Activated T-helper 1 cell treated with anti-CD3 and anti-CD28 coated beads, Interleukin-12 subunit alpha, Interleukin-12 subunit beta, Interleukin-2, Interleukin-4 antibody, amounts not matched to agents 30 ng/mL and 10 ng/mL and 1 ng/mL, durations not matched to agents 14 hours and 24 hours and 36 hours (primary cell): ENCODE data around the gene APEH. TPM values are rescaled to one million over a fixed set of nuclear protein-coding genes. Genes with fewer than 3 reads are reported as not detected.
"Not testable (repeated sequence)": the region's sequence is repeated elsewhere in the genome, so short reads cannot be mapped to it uniquely, and the experiment has no call there.

Experiments used
- DNase-seq: peaks from one replicate; pipeline ENCODE4 v3.0.0; 2021; ENCODE audit warnings: low spot score
- H3K27ac Mint-ChIP-seq: one replicate; pipeline ENCODE4 v1.8.0; 2021; ENCODE audit warnings: mild to moderate bottlenecking, mixed read lengths
- H3K27me3 Mint-ChIP-seq: one replicate; pipeline ENCODE4 v1.8.0; 2022; ENCODE audit warnings: mild to moderate bottlenecking, moderate library complexity, mixed read lengths; ENCODE audit not compliant: insufficient read depth
- H3K36me3 Mint-ChIP-seq: one replicate; pipeline ENCODE4 v1.8.0; 2021; ENCODE audit warnings: low read depth, mixed read lengths
- H3K4me1 Mint-ChIP-seq: one replicate; pipeline ENCODE4 v1.8.0; 2021; ENCODE audit warnings: low read depth, mixed read lengths
- H3K4me3 Mint-ChIP-seq: one replicate; pipeline ENCODE4 v1.8.0; 2021; ENCODE audit warnings: mild to moderate bottlenecking, moderate library complexity, mixed read lengths
- H3K9me3 Mint-ChIP-seq: one replicate; pipeline ENCODE4 v1.8.0; 2021; ENCODE audit warnings: mixed read lengths
- intact Hi-C: fragments of 100-400 bp; cut with micrococcal nuclease; formaldehyde crosslinking; loops from one replicate; pipeline ENCODE4 v1.15.1; 2024
- total RNA-seq: library from RNA; stranded (reverse); gene quantifications from 2 replicates; pipeline ENCODE4 v1.2.3, GENCODE V29; 2022

APEH gene
- total RNA-seq, 1 donor from 2014 or later = 113 TPM

DNA sequence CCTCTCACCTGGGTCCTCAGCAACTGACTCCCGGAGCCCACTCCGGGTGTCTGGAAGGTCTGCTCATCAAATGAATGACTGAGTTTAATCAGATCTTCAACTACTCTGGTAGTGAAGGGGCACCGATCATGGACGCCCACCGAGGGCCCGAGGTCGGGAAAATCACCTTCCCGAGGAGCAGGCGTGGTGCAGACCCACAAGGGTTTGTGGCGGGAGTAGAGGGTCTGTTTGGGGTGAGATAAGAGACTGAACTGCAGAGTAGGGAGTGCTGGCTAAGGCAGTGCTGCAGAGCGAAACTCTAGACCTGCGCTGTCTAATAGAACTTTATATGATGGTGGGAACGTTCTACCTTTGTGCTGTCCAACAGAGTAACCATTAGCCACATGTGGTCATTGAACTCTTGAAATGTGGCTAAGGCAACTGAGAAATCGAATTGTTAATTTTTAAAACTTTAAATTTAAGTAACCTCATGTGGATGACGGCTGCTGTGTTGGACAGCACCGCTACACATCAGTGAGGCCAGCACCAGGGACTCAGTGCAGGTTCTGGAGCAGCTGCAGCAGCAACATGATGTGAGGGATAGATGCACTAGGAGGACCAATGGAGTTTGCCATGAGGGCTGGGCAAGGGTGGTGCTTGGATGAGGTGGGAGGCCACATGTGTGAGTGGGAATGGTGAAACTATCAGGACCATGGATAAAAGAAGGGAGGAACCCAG is 15.9 kb downstream of the APEH start:
- not testable (repeated sequence) for H3K9me3 Mint-ChIP-seq, DNase-seq, H3K36me3 Mint-ChIP-seq, H3K27me3 Mint-ChIP-seq
- Mint-ChIP-seq H3K4me1 (peaks cover 21% of the 10 kb centered on the region), H3K27ac (peak overlapping the region; percentile 91), H3K4me3 (peak overlapping the region; percentile 97)
- intact Hi-C loops = loop anchor here (1.0 to 5.0 kb wide), 4 partner anchors 16 to 598 kb away; partner anchors contain the start of genes AMIGO3, APEH, QRICH1 and TRAIP

DNA sequence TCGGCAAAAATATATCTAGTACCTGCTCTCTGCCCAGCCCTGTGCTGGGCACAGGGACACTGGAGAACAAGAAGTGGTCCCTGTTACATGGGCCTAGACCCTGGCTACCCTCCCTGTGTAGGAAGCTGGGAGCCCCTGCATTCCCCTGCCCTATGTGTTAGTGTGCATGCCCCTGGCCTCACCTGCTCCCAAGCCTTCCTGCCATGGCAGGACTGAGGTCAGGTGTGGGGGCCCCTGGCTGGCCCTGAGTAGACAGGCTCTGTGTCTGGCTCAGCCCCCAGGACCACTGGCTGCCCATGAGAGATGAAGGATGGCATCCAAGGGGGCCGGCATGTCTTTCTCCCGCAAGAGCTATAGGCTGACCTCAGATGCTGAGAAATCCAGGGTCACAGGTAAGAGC is 16.7 kb downstream of the APEH start:
- H3K27ac Mint-ChIP-seq, H3K36me3 Mint-ChIP-seq, H3K27me3 Mint-ChIP-seq, H3K9me3 Mint-ChIP-seq, intact Hi-C loops, DNase-seq: not testable (repeated sequence)
- Mint-ChIP-seq H3K4me3 (peak overlapping the region; percentile 97), H3K4me1 (peaks cover 21% of the 10 kb centered on the region)

DNA sequence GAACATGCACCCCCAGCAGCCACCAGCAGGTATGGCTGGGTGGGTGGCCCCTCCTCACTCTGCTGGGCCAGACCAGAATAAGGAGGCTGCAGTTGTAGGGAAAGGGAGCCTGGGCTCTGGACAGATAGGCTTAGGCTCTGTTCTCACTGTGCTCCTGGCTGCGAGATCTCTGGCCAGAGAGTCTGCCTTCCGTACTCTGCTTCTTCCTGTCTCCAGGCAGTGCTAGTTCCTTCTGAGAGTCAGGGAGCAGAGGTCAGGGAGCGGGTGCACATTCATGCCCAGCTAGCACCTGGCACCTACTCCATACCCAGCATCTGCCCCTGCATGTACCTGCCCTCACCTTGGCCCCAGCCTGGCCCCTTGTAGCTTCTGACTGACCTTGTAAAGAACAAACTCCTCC is 17.3 kb downstream of the APEH start:
- H3K4me3 Mint-ChIP-seq, H3K9me3 Mint-ChIP-seq, H3K27ac Mint-ChIP-seq, H3K27me3 Mint-ChIP-seq, DNase-seq, H3K36me3 Mint-ChIP-seq, intact Hi-C loops: not testable (repeated sequence)
- peaks cover 21% of the 10 kb centered on the region for H3K4me1 Mint-ChIP-seq

DNA sequence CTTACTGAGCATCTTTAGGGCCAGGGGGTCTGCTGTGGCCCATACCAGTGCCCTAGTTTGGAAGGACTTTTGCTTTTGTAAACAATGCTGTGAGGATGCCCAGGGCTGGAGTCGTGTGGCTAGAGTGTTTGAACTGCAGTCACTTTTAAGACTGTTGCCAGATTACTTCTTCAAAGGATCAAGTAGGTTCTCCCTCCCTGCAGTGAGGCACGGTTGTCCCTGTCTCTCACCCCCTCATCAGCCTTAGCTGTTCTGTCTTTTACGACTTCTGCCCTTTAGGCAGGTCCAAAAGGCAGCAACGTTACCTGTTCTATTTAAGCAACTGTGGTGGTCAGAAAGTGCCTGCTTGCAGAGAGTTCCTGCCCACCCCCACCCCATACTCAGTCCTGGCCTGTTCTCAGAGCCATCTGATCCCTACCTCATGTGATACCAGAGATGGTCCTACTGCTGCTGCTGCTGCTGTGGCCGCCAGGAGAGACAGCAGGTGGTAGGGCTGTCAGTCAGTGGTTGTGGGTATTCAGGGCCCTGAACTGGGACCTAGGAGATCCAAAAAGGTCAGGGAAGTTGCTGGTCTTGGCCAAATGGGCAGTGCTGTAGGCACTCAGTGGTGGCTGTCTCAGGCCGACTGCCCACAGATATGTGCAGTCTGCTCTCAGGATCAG is 20.4 kb downstream of the APEH start:
- H3K36me3 Mint-ChIP-seq, H3K27ac Mint-ChIP-seq, H3K27me3 Mint-ChIP-seq, DNase-seq, intact Hi-C loops, H3K9me3 Mint-ChIP-seq, H3K4me3 Mint-ChIP-seq: not testable (repeated sequence)
- peaks cover 15% of the 10 kb centered on the region for H3K4me1 Mint-ChIP-seq

DNA sequence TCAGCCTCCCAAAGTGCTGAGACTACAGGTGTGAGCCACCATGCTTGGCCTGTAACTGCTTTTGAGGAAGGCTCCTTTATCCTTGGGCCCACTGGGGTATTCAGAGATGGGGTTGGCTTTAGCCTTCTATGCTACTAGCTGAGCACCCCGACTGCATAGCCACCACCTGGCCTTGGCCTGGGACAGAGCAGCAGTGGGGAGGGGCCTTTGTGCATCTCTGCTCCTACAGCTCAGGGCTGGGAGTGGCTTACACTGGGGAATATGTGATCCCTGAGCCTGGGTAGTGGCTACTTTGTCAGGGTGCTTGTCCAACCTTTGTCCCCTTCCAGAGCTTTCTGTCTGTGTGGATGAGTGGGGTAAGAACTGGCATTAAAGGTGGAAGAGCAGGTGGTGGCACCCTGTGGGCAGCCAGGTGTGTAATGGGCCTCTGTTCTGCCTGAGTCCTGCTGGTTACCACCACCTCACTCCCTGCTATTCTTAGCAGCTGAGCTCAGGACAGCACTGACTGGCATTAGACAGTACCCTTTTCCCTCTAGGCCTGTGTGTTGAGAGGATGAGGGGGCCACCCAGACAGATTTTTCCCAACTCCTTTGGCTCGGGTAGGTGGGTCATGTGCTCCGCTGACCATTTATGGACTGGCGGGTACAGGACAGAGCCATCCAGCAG is 21.3 kb downstream of the APEH start:
- H3K27ac Mint-ChIP-seq, H3K36me3 Mint-ChIP-seq, H3K27me3 Mint-ChIP-seq, H3K9me3 Mint-ChIP-seq, H3K4me3 Mint-ChIP-seq, H3K4me1 Mint-ChIP-seq, intact Hi-C loops, DNase-seq: not testable (repeated sequence)

DNA sequence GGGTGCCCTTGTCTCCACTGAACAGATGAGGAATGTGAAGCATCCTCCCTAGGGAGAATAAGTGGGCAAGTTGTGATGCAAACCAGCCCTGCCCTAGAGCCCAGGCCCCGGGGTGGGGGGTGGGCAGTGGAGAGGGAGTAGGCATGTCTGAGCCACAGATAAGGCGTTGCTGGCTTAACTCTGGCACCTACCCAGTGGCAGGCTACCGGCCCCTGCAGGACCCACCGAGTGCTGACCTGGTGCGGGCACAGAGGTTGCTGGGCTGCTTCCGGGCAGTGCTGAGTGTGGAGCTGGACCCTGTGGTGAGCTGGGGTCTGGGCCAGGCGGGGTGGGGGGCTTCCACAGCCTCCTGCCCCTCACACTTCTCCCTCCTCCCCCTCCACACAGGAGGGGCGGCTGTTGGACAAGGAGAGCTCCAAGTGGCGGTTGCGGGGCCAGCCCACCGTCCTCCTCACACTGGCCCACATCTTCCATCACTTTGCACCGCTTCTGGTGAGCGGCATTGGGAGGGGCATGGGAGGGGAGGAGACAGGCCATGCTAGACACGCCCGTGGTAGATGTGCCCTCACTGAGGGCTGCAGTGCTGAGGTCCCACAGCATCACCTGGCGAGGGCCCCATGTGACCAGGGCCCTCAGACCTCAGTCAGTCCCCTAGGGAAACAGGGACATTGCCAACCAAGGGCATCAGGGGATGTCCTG is 25.3 kb downstream of the APEH start:
- DNase-seq = no peak
- Mint-ChIP-seq H3K36me3 (peaks cover 1% of the 10 kb centered on the region), H3K27ac (no peak overlapping the region), H3K9me3 (no peaks in the 10 kb centered on the region), H3K4me1 (no peaks in the 10 kb centered on the region), H3K27me3 (no peaks in the 10 kb centered on the region), H3K4me3 (no peak overlapping the region)
- intact Hi-C loops = no loop called here

DNA sequence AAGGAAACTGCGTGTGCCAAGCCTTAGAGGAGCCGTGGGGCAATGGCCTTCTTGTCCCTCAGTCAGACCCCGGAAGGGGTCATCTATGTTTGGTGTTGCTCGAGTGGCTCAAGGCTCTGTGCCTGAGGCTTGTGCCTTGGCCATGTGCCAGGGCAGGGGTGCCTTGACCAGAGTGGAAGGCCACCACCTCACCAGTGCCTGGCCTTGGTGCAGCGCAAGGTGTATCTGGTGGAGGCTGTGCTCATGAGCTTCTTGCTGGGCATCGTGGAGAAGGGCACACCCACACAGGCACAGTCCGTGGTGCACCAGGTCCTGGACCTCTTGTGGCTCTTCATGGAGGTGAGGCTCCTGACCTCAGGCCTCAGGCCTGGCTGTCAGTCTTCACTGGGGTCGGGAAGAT is 25.9 kb downstream of the APEH start:
- no peak for DNase-seq
- H3K36me3 Mint-ChIP-seq = peaks cover 1% of the 10 kb centered on the region
- intact Hi-C loops = no loop called here
- no peaks in the 10 kb centered on the region for H3K9me3 Mint-ChIP-seq
- no peak overlapping the region for H3K4me3 Mint-ChIP-seq
- no peak overlapping the region for H3K27ac Mint-ChIP-seq
- H3K4me1 Mint-ChIP-seq = no peaks in the 10 kb centered on the region
- no peaks in the 10 kb centered on the region for H3K27me3 Mint-ChIP-seq

DNA sequence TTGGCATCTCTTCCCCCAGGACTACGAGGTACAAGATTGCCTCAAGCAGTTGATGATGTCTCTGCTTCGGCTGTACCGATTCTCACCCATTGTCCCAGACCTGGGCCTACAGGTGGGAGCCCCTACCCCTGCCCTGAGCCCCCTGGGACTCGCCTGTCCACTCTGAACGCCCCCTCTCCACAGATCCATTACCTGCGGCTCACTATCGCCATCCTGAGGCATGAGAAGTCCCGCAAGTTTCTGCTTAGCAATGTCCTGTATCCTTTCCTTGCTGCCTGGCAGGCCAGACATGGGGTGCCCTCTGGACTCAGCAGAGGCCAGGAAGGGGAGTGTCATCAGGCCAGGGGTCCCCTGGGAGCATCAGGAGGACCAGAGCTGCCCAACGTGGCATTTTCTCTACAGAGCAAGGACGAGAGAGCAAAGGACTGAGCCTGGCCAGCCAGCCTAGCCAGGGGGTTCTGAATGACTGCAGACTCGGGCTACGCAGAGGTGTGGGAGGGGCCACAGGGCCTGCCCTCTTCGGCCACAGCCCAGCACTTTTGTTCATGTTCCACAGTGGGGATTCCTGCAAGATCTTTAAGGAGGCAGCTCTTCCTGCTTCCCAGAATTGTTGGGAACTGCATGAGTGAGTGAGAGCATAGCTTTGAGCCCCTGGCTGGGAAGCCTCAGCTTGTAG is 26.4 kb downstream of the APEH start:
- no peaks in the 10 kb centered on the region for H3K4me1 Mint-ChIP-seq
- H3K27ac Mint-ChIP-seq = no peak overlapping the region
- intact Hi-C loops = no loop called here
- H3K4me3 Mint-ChIP-seq = no peak overlapping the region
- DNase-seq = no peak
- H3K9me3 Mint-ChIP-seq = no peaks in the 10 kb centered on the region
- peaks cover 1% of the 10 kb centered on the region for H3K36me3 Mint-ChIP-seq
- H3K27me3 Mint-ChIP-seq = no peaks in the 10 kb centered on the region

DNA sequence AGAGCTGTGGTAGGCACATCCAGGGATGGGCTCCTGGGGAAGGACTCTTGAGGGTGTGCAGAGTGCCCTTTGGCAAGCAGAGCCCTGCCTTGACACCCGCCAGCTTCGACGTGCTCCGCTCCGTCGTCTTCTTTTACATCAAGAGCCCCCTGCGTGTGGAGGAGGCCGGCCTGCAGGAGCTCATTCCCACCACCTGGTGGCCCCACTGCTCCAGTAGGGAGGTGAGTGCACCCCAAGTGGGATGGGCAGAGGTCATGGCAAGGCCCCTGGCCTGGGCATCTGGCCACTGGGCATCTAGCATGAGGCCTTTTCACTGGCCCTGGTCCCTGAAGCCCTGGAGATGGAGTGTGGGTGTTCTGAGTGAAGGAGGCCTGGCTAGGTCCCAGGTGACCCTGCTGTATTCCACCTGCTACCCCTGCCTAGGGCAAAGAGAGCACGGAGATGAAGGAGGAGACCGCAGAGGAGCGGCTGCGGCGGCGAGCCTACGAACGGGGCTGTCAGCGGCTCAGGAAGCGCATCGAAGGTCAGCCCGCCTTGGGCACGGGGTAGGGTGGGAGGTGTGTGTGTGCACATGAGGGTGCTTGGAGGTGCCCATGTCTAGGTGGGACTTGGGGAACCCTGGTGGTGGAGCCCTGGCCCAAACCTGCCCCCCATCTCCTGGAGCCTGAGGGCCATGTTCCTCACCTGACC is 27.4 kb downstream of the APEH start:
- H3K27ac Mint-ChIP-seq = no peak overlapping the region
- no peak for DNase-seq
- intact Hi-C loops = no loop called here
- H3K36me3 Mint-ChIP-seq = peaks cover 1% of the 10 kb centered on the region
- no peaks in the 10 kb centered on the region for H3K4me1 Mint-ChIP-seq
- H3K27me3 Mint-ChIP-seq = no peaks in the 10 kb centered on the region
- H3K9me3 Mint-ChIP-seq = no peaks in the 10 kb centered on the region
- no peak overlapping the region for H3K4me3 Mint-ChIP-seq

DNA sequence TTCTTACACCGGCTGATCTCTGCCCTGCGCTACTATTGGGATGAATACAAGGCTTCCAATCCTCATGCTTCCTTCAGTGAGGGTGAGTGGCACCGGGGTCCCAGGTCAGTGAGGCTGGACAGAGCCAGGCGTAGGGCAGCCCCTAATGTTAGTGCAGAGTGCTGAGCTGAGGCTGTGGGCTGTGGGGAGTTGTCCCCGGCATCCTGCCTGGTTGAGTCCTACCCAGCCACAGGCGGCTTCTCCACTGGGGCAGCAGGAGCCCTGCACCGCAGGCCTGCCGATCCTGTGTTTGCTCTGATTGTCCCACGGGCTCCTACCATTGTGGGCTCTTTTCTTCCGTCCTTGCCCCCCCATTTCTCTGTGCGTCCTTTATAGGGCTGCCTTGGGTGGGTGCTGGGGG is 28.5 kb downstream of the APEH start:
- H3K9me3 Mint-ChIP-seq = no peaks in the 10 kb centered on the region
- no peak overlapping the region for H3K27ac Mint-ChIP-seq
- H3K36me3 Mint-ChIP-seq = peaks cover 3% of the 10 kb centered on the region
- intact Hi-C loops = loop anchor here (1.0 kb wide), 5 partner anchors 17 to 204 kb away; partner anchors contain the start of gene AMIGO3
- no peaks in the 10 kb centered on the region for H3K4me1 Mint-ChIP-seq
- H3K27me3 Mint-ChIP-seq = no peaks in the 10 kb centered on the region
- no peak overlapping the region for H3K4me3 Mint-ChIP-seq
- DNase-seq = no peak

DNA sequence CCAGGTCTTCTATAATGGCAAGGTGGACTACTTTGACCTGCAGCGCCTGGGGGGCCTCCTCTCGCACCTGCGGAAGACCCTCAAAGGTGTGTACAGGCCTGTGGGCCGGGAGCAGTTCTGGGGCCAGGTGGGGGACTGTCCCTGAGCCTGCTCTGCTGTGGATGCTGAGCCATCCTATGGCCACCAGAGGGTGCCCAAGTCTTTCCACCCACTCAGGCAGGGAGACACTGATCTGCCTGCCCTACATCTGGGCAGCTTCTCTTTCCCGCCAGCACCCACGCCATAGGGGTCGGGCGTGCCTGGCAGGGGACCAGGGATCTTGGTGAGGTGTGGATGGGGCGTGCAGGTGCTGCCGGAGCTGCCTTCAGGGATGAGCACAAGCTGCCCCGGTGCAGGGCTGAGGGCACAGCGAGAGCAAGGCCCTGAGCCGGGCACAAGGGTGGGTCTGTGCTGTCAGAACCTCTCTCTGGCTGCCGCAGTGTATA is 29.3 kb downstream of the APEH start:
- intact Hi-C loops = loop anchor here (1.0 kb wide), 5 partner anchors 16 to 203 kb away; partner anchors contain the start of gene AMIGO3

DNA sequence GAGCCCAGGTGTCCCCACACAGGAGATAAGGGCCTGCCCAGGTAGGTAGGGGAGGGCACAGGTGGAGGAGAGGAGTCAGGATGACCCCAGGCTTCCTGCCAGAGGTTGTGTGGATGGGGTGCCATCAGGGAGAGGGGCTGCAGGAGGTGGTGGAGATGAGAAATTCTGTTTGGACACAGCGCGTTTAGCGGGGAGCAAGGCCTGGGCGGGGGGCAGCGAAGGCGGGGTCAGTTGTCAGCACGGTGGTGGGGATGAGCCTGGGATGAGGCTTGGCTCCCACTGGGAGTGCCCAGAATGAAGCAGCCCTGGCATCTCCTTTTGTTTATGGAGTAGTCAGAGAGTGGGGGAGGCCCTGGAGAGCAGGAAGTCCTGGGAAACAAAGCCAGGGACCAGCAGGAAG is 29.8 kb downstream of the APEH start:
- intact Hi-C loops = loop anchor here (1.0 kb wide), 5 partner anchors 15 to 202 kb away; partner anchors contain the start of gene AMIGO3
- H3K36me3 Mint-ChIP-seq = peaks cover 6% of the 10 kb centered on the region
- DNase-seq = no peak
- H3K27me3 Mint-ChIP-seq = no peaks in the 10 kb centered on the region
- no peak overlapping the region for H3K4me3 Mint-ChIP-seq
- H3K4me1 Mint-ChIP-seq = no peaks in the 10 kb centered on the region
- H3K9me3 Mint-ChIP-seq = no peaks in the 10 kb centered on the region
- H3K27ac Mint-ChIP-seq = no peak overlapping the region

More for the DNA sequence above, 29.3 kb downstream of the APEH start:
- H3K36me3 Mint-ChIP-seq = peaks cover 5% of the 10 kb centered on the region
- H3K4me1 Mint-ChIP-seq = no peaks in the 10 kb centered on the region
- H3K27me3 Mint-ChIP-seq = no peaks in the 10 kb centered on the region
- peak; percentile 57 for DNase-seq
- H3K4me3 Mint-ChIP-seq = no peak overlapping the region
- no peak overlapping the region for H3K27ac Mint-ChIP-seq
- no peaks in the 10 kb centered on the region for H3K9me3 Mint-ChIP-seq
